ENCODE data around the gene PHACTR3. TPM values are rescaled to one million over a fixed set of nuclear protein-coding genes. Genes with fewer than 3 reads are reported as not detected.

PHACTR3 gene
- total RNA-seq, 1 donor from 2014 or later, result 8.7 TPM

GRCh38 chr20:59697068-59697467, 92.7 kb downstream of the PHACTR3 start:
- Mint-ChIP-seq H3K9me3 (ENCODE audit: unreplicated experiment) (no peaks in the 10 kb centered on the region), H3K4me3 (ENCODE audit: unreplicated experiment) (no peak overlapping the region), H3K4me1 (ENCODE audit: unreplicated experiment) (peaks cover 4% of the 10 kb centered on the region), H3K36me3 (ENCODE audit: low read depth, unreplicated experiment) (no peaks in the 10 kb centered on the region), H3K27me3 (ENCODE audit: unreplicated experiment) (peaks cover 1% of the 10 kb centered on the region), H3K27ac (ENCODE audit: unreplicated experiment) (no peak overlapping the region)
- DNase-seq (ENCODE audit: low spot score), result no peak
- no peak for TF ChIP-seq CTCF (IDR thresholded peaks at IDR 0.05; ENCODE audit: unreplicated experiment)

- TF ChIP-seq CTCF (IDR thresholded peaks at IDR 0.05; ENCODE audit: unreplicated experiment), result no peak
- H3K9me3 Mint-ChIP-seq (ENCODE audit: unreplicated experiment), result no peaks in the 10 kb centered on the region
- no peaks in the 10 kb centered on the region for H3K36me3 Mint-ChIP-seq (ENCODE audit: low read depth, unreplicated experiment)
- H3K4me3 Mint-ChIP-seq (ENCODE audit: unreplicated experiment), result no peak overlapping the region
- no peak overlapping the region for H3K27ac Mint-ChIP-seq (ENCODE audit: unreplicated experiment)
- H3K27me3 Mint-ChIP-seq (ENCODE audit: unreplicated experiment), result peaks cover 1% of the 10 kb centered on the region
- H3K4me1 Mint-ChIP-seq (ENCODE audit: unreplicated experiment), result peaks cover 4% of the 10 kb centered on the region
- DNase-seq (ENCODE audit: low spot score), result no peak
Measured at GRCh38 chr20:59698598-59698997, 94.3 kb downstream of the PHACTR3 start.

- no peaks in the 10 kb centered on the region for H3K4me1 Mint-ChIP-seq (ENCODE audit: unreplicated experiment)
- no peak overlapping the region for H3K4me3 Mint-ChIP-seq (ENCODE audit: unreplicated experiment)
- no peak for DNase-seq (ENCODE audit: low spot score)
- H3K27ac Mint-ChIP-seq (ENCODE audit: unreplicated experiment), result no peak overlapping the region
- H3K9me3 Mint-ChIP-seq (ENCODE audit: unreplicated experiment), result no peaks in the 10 kb centered on the region
- H3K36me3 Mint-ChIP-seq (ENCODE audit: low read depth, unreplicated experiment), result no peaks in the 10 kb centered on the region
- TF ChIP-seq CTCF (IDR thresholded peaks at IDR 0.05; ENCODE audit: unreplicated experiment), result no peak
- H3K27me3 Mint-ChIP-seq (ENCODE audit: unreplicated experiment), result no peaks in the 10 kb centered on the region
Measured at GRCh38 chr20:59701236-59701635, 96.9 kb downstream of the PHACTR3 start.

GRCh38 chr20:59703046-59703445, 98.7 kb downstream of the PHACTR3 start:
- no peak overlapping the region for H3K27ac Mint-ChIP-seq (ENCODE audit: unreplicated experiment)
- TF ChIP-seq CTCF (IDR thresholded peaks at IDR 0.05; ENCODE audit: unreplicated experiment), result no peak
- H3K9me3 Mint-ChIP-seq (ENCODE audit: unreplicated experiment), result no peaks in the 10 kb centered on the region
- no peaks in the 10 kb centered on the region for H3K36me3 Mint-ChIP-seq (ENCODE audit: low read depth, unreplicated experiment)
- no peak for DNase-seq (ENCODE audit: low spot score)
- H3K4me3 Mint-ChIP-seq (ENCODE audit: unreplicated experiment), result no peak overlapping the region
- peaks cover 3% of the 10 kb centered on the region for H3K27me3 Mint-ChIP-seq (ENCODE audit: unreplicated experiment)
- no peaks in the 10 kb centered on the region for H3K4me1 Mint-ChIP-seq (ENCODE audit: unreplicated experiment)

- TF ChIP-seq CTCF (IDR thresholded peaks at IDR 0.05; ENCODE audit: unreplicated experiment), result no peak
- Mint-ChIP-seq H3K9me3 (ENCODE audit: unreplicated experiment) (no peaks in the 10 kb centered on the region), H3K4me3 (ENCODE audit: unreplicated experiment) (no peak overlapping the region), H3K36me3 (ENCODE audit: low read depth, unreplicated experiment) (no peaks in the 10 kb centered on the region), H3K27me3 (ENCODE audit: unreplicated experiment) (peaks cover 3% of the 10 kb centered on the region), H3K4me1 (ENCODE audit: unreplicated experiment) (no peaks in the 10 kb centered on the region), H3K27ac (ENCODE audit: unreplicated experiment) (no peak overlapping the region)
- DNase-seq (ENCODE audit: low spot score), result no peak
Measured at GRCh38 chr20:59705651-59706399, 101.5 kb downstream of the PHACTR3 start.
